ENCODE measurements around the gene NTMT1. TPM values are rescaled to one million over a fixed set of nuclear protein-coding genes. Genes with fewer than 3 reads are reported as not detected.

NTMT1 gene
- polyA plus RNA-seq, 4 donors: 42.5 to 64.3 (median 45.5) TPM

DNA sequence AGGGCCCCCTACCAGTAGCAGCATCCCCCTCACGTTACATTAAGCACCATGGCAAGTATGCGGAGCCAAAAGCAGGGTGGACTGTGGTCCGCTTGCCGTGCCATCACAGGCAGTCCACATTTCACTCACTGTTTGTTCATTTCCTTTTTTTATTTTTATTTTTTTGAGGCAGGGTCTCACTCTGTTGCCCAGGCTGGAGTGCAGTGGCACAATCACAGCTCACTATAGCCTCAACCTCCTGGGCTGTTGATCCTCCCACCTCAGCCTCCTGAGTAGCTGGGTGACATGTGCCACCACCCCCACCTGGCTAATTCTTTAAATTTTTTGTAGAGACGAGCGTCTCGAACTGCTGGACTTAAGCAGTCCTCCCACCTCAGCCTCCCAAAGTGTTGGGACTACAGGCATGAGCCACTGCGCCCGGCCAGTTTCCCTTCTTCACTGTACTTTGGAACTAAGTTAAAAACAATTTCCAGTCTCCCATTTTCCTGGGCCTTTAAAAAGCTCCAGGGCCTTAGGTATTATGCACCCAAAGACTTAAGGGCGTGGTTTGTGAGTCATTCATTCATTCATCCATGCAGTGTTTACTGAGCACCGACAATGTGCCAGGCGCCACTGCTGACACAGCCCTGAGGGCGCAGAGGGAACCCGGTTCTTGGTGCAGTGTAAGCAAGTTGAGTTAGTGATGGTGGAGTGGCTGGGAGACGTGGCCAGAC lies 59.4 kb downstream of the NTMT1 start:
- DNase-seq: no peak
- WGBS, 3 donors: 55 to 77% (median 61%) methylated on average over 15 of the region's 15 CpGs
- Histone ChIP-seq H3K9me3 (ENCODE audit: control insufficient read depth in 2 of 2, insufficient read depth in 1 of 2, low read depth in 1 of 2, low read length in 1 of 2) (no peaks in the 10 kb centered on the region), H3K27me3 (ENCODE audit: control insufficient read depth in 3 of 3, insufficient read depth in 3 of 3, low read length in 3 of 3) (peaks cover 0 to 3% (median 0%) of the 10 kb centered on the region in 3 donors), H3K27ac (ENCODE audit: low read depth in 1 of 3, low read length in 2 of 3) (no peak overlapping the region), H3K36me3 (ENCODE audit: control insufficient read depth in 3 of 3, insufficient read depth in 2 of 3, low read depth in 1 of 3, low read length in 3 of 3) (no peaks in the 10 kb centered on the region), H3K4me1 (ENCODE audit: control insufficient read depth in 3 of 3, insufficient read depth in 2 of 3, low read depth in 1 of 3, low read length in 2 of 3) (no peaks in the 10 kb centered on the region), H3K4me3 (ENCODE audit: low read depth in 1 of 3, low read length in 3 of 3) (no peak overlapping the region)
- FAIRE-seq: no peak

Other genes starting within 250 kb of the NTMT1 start
- gene C9orf50, start 5.1 kb upstream of the NTMT1 start, polyA plus RNA-seq: under 1 TPM in 2 of 4 donors, not detected in 2; 0.09 to 0.27 TPM
- 10 to 100 TPM; 11.9 to 14.9 (median 13.8) TPM for gene ASB6, start 16.0 kb downstream of the NTMT1 start, polyA plus RNA-seq
- 1 to 10 TPM in 2 of 4 donors, not detected in 2; 1.2 to 1.8 TPM for gene PRRX2, start 39.5 kb downstream of the NTMT1 start, polyA plus RNA-seq
- gene PTGES, start 126.9 kb downstream of the NTMT1 start, polyA plus RNA-seq: 1 to 10 TPM in 3 of 4 donors, not detected in 1; 1.6 to 8.4 (median 6.1) TPM
- gene TOR1B, start 177.0 kb downstream of the NTMT1 start, polyA plus RNA-seq: 10 to 100 TPM in 3 of 4 donors, 1 to 10 TPM in 1; 7.0 to 22.9 (median 16.9) TPM
- gene TOR1A, start 198.0 kb downstream of the NTMT1 start, polyA plus RNA-seq: 10 to 100 TPM; 16.3 to 31.2 (median 23.1) TPM
- 10 to 100 TPM; 50.6 to 62.6 (median 59.4) TPM for gene C9orf78, start 209.1 kb downstream of the NTMT1 start, polyA plus RNA-seq
- 10 to 100 TPM; 16.0 to 47.0 (median 20.4) TPM for gene USP20, start 209.3 kb downstream of the NTMT1 start, polyA plus RNA-seq

Data from small intestine (tissue), 7 donors.